Heart left ventricle (tissue), 16 donors: ENCODE data around the gene TDP2. TPM values are rescaled to one million over a fixed set of nuclear protein-coding genes. Genes with fewer than 3 reads are reported as not detected.
A peak's percentile ranks its signal among the peaks of the same experiment; 100 is the strongest.
"Not testable (repeated sequence)": the region's sequence is repeated elsewhere in the genome, so short reads cannot be mapped to it uniquely, and the experiment has no call there.

ENCODE experiments used
- ATAC-seq, 4 donors: fragments of 200-7000 bp; cut with Tn5 transposase; one replicate each; pipeline ENCODE4 v1.9.1; 2020 to 2022; ENCODE audit warnings: moderate library complexity in 4 of 4, mild to moderate bottlenecking in 3 of 4, moderate number of reproducible peaks in 1 of 4
- DNase-seq, 5 donors: peaks; one replicate each; pipeline ENCODE4 v3.0.0-alpha.2; 2020
- H3K27ac ChIP-seq, 12 donors: fragments of 200-600 bp; sonication (generic) in 4 of 12; one replicate each; pipeline versions ENCODE4 v1.5.0 to v1.8.0; 2016 to 2022; ENCODE audit warnings: mild to moderate bottlenecking in 2 of 12
- H3K27me3 ChIP-seq, 9 donors: fragments of 200-600 bp; sonication (generic) in 2 of 9; one replicate each; pipeline versions ENCODE4 v1.5.1 to v1.8.0; 2016 to 2022; ENCODE audit warnings: mild to moderate bottlenecking in 3 of 9
- H3K36me3 ChIP-seq, 9 donors: fragments of 200-600 bp; sonication (generic) in 2 of 9; one replicate each; pipeline versions ENCODE4 v1.5.0 to v1.8.0; 2018 to 2022; ENCODE audit warnings: mild to moderate bottlenecking in 2 of 9
- H3K4me1 ChIP-seq, 12 donors: fragments of 200-600 bp; sonication (generic) in 4 of 12; one replicate each; pipeline versions ENCODE4 v1.5.0 to v1.8.0; 2016 to 2022; ENCODE audit warnings: mild to moderate bottlenecking in 3 of 12
- H3K4me3 ChIP-seq, 12 donors: fragments of 200-600 bp; sonication (generic) in 4 of 12; one replicate each; pipeline versions ENCODE4 v1.5.0 to v1.8.0; 2017 to 2022; ENCODE audit warnings: mild to moderate bottlenecking in 9 of 12, moderate library complexity in 4 of 12
- H3K9me3 ChIP-seq, 12 donors: fragments of 200-600 bp; sonication (generic) in 4 of 12; one replicate each; pipeline versions ENCODE4 v1.5.0 to v1.8.0; 2016 to 2022; ENCODE audit warnings: mild to moderate bottlenecking in 1 of 12
- CTCF ChIP-seq, 12 donors: fragments of 200-600 bp; sonication (generic) in 4 of 12; IDR thresholded peaks; one replicate each; pipeline versions ENCODE4 v1.5.0 to v1.8.0; 2018 to 2022; ENCODE audit warnings: antibody characterized with exemption in 12 of 12, mild to moderate bottlenecking in 5 of 12
- POLR2A ChIP-seq, 2 donors: fragments of 450-650 bp; IDR thresholded peaks; one replicate each; pipeline ENCODE4 v1.6.1; 2017; ENCODE audit warnings: antibody characterized with exemption in 2 of 2, mild to moderate bottlenecking in 2 of 2, moderate library complexity in 2 of 2
- WGBS, 4 donors: extraction: QIAGEN DNeasy Blood & Tissue Kit in 2 of 4; methylation state at CpG; one replicate each; pipeline versions ENCODE4 v1.1.5 to v1.1.7; 2013 to 2018; 5-methylcytosine and 5-hydroxymethylcytosine counted together
- intact Hi-C, 10 donors: fragments of 100-400 bp; cut with DNase I; formaldehyde crosslinking; loops; one replicate each; pipeline versions ENCODE4 v1.11.1 to v1.14.2; 2022
- polyA plus RNA-seq, 2 donors: library from polyadenylated mRNA; stranded (reverse); fragments of 200-250 nt; gene quantifications; one replicate each; pipeline ENCODE4 v1.2.3, GENCODE V29; 2013
- total RNA-seq, 9 donors: library from RNA; depleted of rRNA in 2 of 9; stranded (reverse); fragments of >200 nt in 2 of 9; fragmentation: NEBNext Ultra II Directional in 3 of 9; extraction: Animal tissue kit (Norgen Biotek cat#: 25700) in 3 of 9; gene quantifications; one replicate each; pipeline versions ENCODE4 v1.1.0 to v1.2.4, GENCODE V29; 2016 to 2023
- donor health status: ischemic (EF 13 %, LVEDD 7.1; RV severe dilation, severe dysfunction).
- donor health status: healthy with polysubstance abuse.
- donor health status: DM: no; HTN: yes; CAD: no.
- donor health status: DM: no; HTN: no; CAD: no.
- donor health status: ischemic (EF 25% LVEDD 6.9; RV normal size, moderate dysfunction).
- donor health status: ischemic (EF 25% LVEDD 5.7; RV mildly dilated, moderate dysfunction).
- donor health status: healthy.
- donor health status: DM: yes; HTN: yes; CAD: no.
- donor health status: ischemic (EF 35%, LVEDD 5.7; RV mildly dilated, moderate dysfunction).
- donor health status: nonischemic (EF 11% LVEDD 7.7; RV severe dilation, severe dysfunction).
- donor health status: DM: yes; HTN: yes; CAD: no.
- donor health status: PGD.
- donor health status: ischemic (EF 29% LVEDD 5.4; RV normal size, mild dysfunction).
- donor health status: nonischemic (EF 23%, LVEDD 6.1; RV moderate dilation, normal function).

Gene TDP2
- total and polyA plus RNA-seq, 11 donors = 14.0 to 35.8 (median 25.1) TPM

DNA sequence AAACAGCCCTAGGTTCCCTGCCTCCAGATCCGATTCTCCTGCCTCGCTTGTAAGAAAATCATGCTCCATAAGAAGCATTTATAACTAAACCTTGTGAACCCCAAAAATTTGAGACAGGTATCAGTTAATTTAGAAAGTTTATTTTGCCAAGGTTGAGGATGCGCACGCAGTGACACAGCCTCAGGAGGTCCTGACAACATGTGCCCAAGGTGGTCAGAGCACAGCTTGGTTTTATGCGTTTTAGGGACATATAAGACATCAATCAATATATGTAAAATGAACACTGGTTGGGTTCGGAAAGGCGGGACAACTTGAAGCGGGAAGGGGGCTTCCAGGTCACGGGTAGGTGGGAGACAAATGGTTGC is 2.3 kb upstream of the TDP2 start:
- H3K36me3 ChIP-seq = peaks cover 0 to 10% (median 1%) of the 10 kb centered on the region in 9 donors
- H3K27ac ChIP-seq = no peak overlapping the region
- no peaks in the 10 kb centered on the region for H3K27me3 ChIP-seq
- no peak for TF ChIP-seq POLR2A (IDR thresholded peaks at IDR 0.05)
- no peak for TF ChIP-seq CTCF (IDR thresholded peaks at IDR 0.05)
- no peak for ATAC-seq
- intact Hi-C loops = loop anchor here in 3 of 10 donors (5.0 kb wide), 1 partner anchor 48 kb away; the partner anchor contains the start of gene C6orf62 (in 3 of the 3)
- DNase-seq = no peak
- WGBS, 4 donors = 92 to 98% (median 96%) methylated on average over 9 of the region's 9 CpGs
- peaks cover 0 to 36% (median 26%) of the 10 kb centered on the region in 12 donors for H3K4me1 ChIP-seq
- H3K9me3 ChIP-seq = peaks cover 0 to 17% (median 3%) of the 10 kb centered on the region in 12 donors
- peak overlapping the region in 1 of 12 donors; percentile 99 for H3K4me3 ChIP-seq

DNA sequence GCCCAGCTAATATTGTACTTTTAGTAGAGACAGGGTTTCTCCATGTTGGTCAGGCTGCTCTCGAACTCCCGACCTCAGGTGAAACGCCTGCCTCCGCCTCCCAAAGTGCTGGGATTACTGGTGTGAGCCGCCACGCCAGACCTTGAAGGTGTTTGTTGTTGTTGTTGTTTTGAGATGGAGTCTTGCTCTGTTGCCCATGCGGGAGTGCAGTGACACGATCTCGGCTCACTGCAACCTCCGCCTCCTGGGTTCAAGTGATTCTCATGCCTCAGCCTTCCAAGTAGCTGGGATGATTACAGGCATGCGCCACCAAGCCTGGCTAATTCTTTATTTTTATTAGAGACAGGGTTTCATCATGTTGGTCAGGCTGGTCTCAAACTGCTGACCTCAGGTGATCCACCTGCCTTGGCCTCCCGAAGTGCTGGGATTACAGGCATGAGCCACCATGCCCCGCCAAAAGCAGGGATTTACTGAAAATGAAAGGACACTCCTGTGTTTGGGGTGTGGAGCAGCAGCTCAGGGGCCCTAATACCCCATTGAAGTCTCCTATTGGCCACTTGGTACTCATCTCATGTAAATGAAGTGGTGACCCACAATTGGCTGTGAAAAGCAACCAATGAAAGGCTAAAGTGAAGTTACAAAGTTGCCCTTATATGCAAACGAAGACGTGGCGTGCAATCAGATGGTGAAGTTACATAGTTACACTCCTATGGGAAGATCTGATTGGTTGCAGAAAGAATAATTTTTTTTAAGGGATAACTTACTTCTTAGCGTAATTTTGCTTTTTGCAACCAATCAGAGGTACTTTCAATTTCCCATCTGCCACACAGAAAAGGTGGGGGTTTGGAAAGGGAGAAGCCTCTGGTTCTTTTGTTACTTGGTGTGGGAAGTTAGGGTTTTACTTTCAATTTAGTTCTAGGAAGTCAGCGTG is 1.6 kb upstream of the TDP2 start:
- 96 to 98% (median 96%) methylated on average over 18 of the region's 18 CpGs for WGBS, 4 donors
- H3K27me3 ChIP-seq, ATAC-seq, DNase-seq: not testable (repeated sequence)
- Histone ChIP-seq H3K27ac (peak overlapping the region in 4 of 12 donors; percentile 92 to 96 (median 96)), H3K36me3 (peaks cover 0 to 16% (median 8%) of the 10 kb centered on the region in 9 donors), H3K4me1 (peaks cover 0 to 40% (median 26%) of the 10 kb centered on the region in 12 donors), H3K4me3 (peak overlapping the region in 10 of 12 donors; percentile 76 to 99 (median 83)), H3K9me3 (peaks cover 0 to 12% (median under 1%) of the 10 kb centered on the region in 12 donors)
- intact Hi-C loops = loop anchor here in 3 of 10 donors (5.0 kb wide), 1 partner anchor 49 kb away; the partner anchor contains the start of gene C6orf62 (in 3 of the 3)

DNA sequence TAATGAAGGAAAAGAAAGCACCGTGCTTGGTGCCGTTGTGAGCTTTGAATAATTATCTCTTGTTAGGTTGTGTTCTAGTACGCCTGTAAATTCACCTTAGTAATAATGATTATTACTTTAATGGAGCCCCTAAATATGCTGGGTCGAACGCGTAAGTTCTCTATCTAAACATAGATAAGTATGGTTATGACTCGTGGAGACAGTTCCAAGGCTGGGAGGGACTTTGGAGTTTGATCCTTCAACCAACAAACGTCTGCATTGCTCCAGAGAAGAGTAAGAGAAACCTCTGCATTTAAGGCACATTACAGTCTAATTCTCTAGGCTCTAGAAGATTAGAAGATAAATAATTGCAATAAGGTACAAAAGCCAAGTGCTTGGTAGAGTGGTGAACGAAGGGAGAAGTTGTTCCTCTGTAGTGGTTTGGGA is 692 bp upstream of the TDP2 start:
- no peak for DNase-seq
- peaks cover 0 to 11% (median 0%) of the 10 kb centered on the region in 12 donors for H3K9me3 ChIP-seq
- no peak for TF ChIP-seq CTCF (IDR thresholded peaks at IDR 0.05)
- no peak for TF ChIP-seq POLR2A (IDR thresholded peaks at IDR 0.05)
- H3K27ac ChIP-seq = peak overlapping the region; percentile 77 to 96 (median 89)
- WGBS, 4 donors = 2 to 5% (median 3%) methylated on average over 9 of the region's 9 CpGs
- H3K4me3 ChIP-seq = peak overlapping the region; percentile 41 to 99 (median 83)
- H3K36me3 ChIP-seq = peaks cover 0 to 26% (median 17%) of the 10 kb centered on the region in 9 donors
- intact Hi-C loops = loop anchor here in 6 of 10 donors (1.0 to 5.0 kb wide), 3 partner anchors 50 to 84 kb away; partner anchors contain the start of gene C6orf62 (in 3 of the 6)
- H3K27me3 ChIP-seq = no peaks in the 10 kb centered on the region
- H3K4me1 ChIP-seq = peaks cover 0 to 40% (median 26%) of the 10 kb centered on the region in 12 donors
- ATAC-seq = peak in 1 of 4 donors; percentile 21

GRCh38 chr6:24666097-24666640 is 530 bp downstream of the TDP2 start:
- H3K4me3 ChIP-seq = peak overlapping the region; percentile 70 to 99 (median 83)
- peak overlapping the region; percentile 77 to 96 (median 89) for H3K27ac ChIP-seq
- no peaks in the 10 kb centered on the region for H3K27me3 ChIP-seq
- WGBS, 4 donors = 0 to 1% (median 1%) methylated on average over 24 to 26 of the region's 26 CpGs
- peak; percentile 35 to 50 (median 45) for ATAC-seq
- H3K36me3 ChIP-seq = peaks cover 0 to 38% (median 19%) of the 10 kb centered on the region in 9 donors
- intact Hi-C loops = loop anchor here in 7 of 10 donors (1.0 to 5.0 kb wide), 3 partner anchors 51 to 55 kb away; partner anchors contain the start of gene C6orf62 (in 3 of the 7)
- peaks cover 0 to 40% (median 26%) of the 10 kb centered on the region in 12 donors for H3K4me1 ChIP-seq
- DNase-seq = peak in 3 of 5 donors; percentile 35 to 40 (median 36)
- TF ChIP-seq CTCF (IDR thresholded peaks at IDR 0.05) (no peak), POLR2A (IDR thresholded peaks at IDR 0.05) (no peak)
- H3K9me3 ChIP-seq = peaks cover 0 to 10% (median 0%) of the 10 kb centered on the region in 12 donors
